Activated CD8-positive, alpha-beta T cell treated with anti-CD3 and anti-CD28 coated beads, Interleukin-2, amount 10 ng/mL, durations not matched to agents 7 days and 5 days (primary cell): Measurements from ENCODE around the gene SMIM44. TPM values are rescaled to one million over a fixed set of nuclear protein-coding genes. Genes with fewer than 3 reads are reported as not detected.

ENCODE experiments used
- ATAC-seq: fragments of 150-1000 bp; cut with Tn5 transposase; one replicate; pipeline ENCODE4 v1.10.0; 2021; ENCODE audit warnings: moderate library complexity
- CTCF ChIA-PET: fragments of 350-600 bp; sonication (Branson Sonifier 250); formaldehyde crosslinking; loops from one replicate; lab custom pipeline; 2021; ENCODE audit warnings: antibody characterized with exemption; lab: Charles Lee
- POLR2A ChIA-PET: fragments of 350-600 bp; sonication (Branson Sonifier 250); formaldehyde crosslinking; loops from one replicate; lab custom pipeline; 2021; ENCODE audit warnings: antibody characterized with exemption; lab: Charles Lee
- DNase-seq: peaks from one replicate; pipeline ENCODE4 v3.0.0-alpha.2; 2020
- H3K27ac Mint-ChIP-seq: one replicate; pipeline ENCODE4 v1.8.0; 2021; ENCODE audit warnings: mild to moderate bottlenecking, mixed read lengths
- H3K27me3 Mint-ChIP-seq: one replicate; pipeline ENCODE4 v1.8.0; 2021; ENCODE audit warnings: low read depth, mixed read lengths
- H3K36me3 Mint-ChIP-seq: one replicate; pipeline ENCODE4 v1.8.0; 2021; ENCODE audit warnings: low read depth, mixed read lengths
- H3K4me1 Mint-ChIP-seq: one replicate; pipeline ENCODE4 v1.8.0; 2021; ENCODE audit warnings: low read depth, mixed read lengths
- H3K4me3 Mint-ChIP-seq: one replicate; pipeline ENCODE4 v1.8.0; 2021; ENCODE audit warnings: mild to moderate bottlenecking, mixed read lengths
- H3K9me3 Mint-ChIP-seq: one replicate; pipeline ENCODE4 v1.8.0; 2022; ENCODE audit warnings: mixed read lengths; ENCODE audit not compliant: insufficient read depth
- total RNA-seq, 2 experiments: library from RNA; stranded (reverse); gene quantifications; one replicate each; pipeline ENCODE4 v1.2.3, GENCODE V29; 2021

The SMIM44 gene
- total RNA-seq, 2 experiments from 2014 or later: not detected

GRCh38 chr19:3433805-3434540 is 49.3 kb downstream of the SMIM44 start:
- no peak for ATAC-seq
- no peaks in the 10 kb centered on the region for H3K9me3 Mint-ChIP-seq
- peaks cover 14% of the 10 kb centered on the region for H3K4me1 Mint-ChIP-seq
- ChIA-PET POLR2A (interaction anchor here (0.6 kb wide), 1 partner anchor 11 kb away, joined by 3 read pairs; no protein-coding TSS in a partner anchor), CTCF (interaction anchor here (0.5 to 1.2 kb wide), 2 partner anchors 48 to 129 kb away, joined by 3 to 4 read pairs; no protein-coding TSS in a partner anchor)
- H3K36me3 Mint-ChIP-seq: peaks cover 15% of the 10 kb centered on the region
- H3K4me3 Mint-ChIP-seq: peak overlapping the region; percentile 96
- no peak for DNase-seq
- peak overlapping the region; percentile 99 for H3K27ac Mint-ChIP-seq
- no peaks in the 10 kb centered on the region for H3K27me3 Mint-ChIP-seq

GRCh38 chr19:3433313-3433712 is 49.9 kb downstream of the SMIM44 start:
- H3K27me3 Mint-ChIP-seq: no peaks in the 10 kb centered on the region
- ChIA-PET POLR2A (no interaction called here), CTCF (no interaction called here)
- peaks cover 15% of the 10 kb centered on the region for H3K36me3 Mint-ChIP-seq
- DNase-seq (no peak), ATAC-seq (no peak)
- H3K27ac Mint-ChIP-seq: no peak overlapping the region
- H3K9me3 Mint-ChIP-seq: no peaks in the 10 kb centered on the region
- no peak overlapping the region for H3K4me3 Mint-ChIP-seq
- peaks cover 14% of the 10 kb centered on the region for H3K4me1 Mint-ChIP-seq

Other genes starting within 250 kb of the SMIM44 start
- 10 to 100 TPM; 13.4 to 14.0 TPM for gene NFIC, start 116.9 kb downstream of the SMIM44 start, total RNA-seq
- 1 to 10 TPM; 2.5 to 3.5 TPM for gene SMIM24, start 2.9 kb downstream of the SMIM44 start, total RNA-seq
- gene DOHH, start 17.2 kb upstream of the SMIM44 start, total RNA-seq: 10 to 100 TPM; 14.6 to 16.1 TPM
- gene FZR1, start 22.9 kb upstream of the SMIM44 start, total RNA-seq: 10 to 100 TPM; 72.7 to 81.6 TPM
- 1 to 10 TPM; 8.3 to 9.4 TPM for gene TEKTIP1, start 55.7 kb upstream of the SMIM44 start, total RNA-seq
- gene MFSD12, start 74.1 kb upstream of the SMIM44 start, total RNA-seq: 10 to 100 TPM; 61.0 to 63.5 TPM
- gene HMG20B, start 89.5 kb upstream of the SMIM44 start, total RNA-seq: 10 to 100 TPM; 45.0 to 51.2 TPM
- gene GIPC3, start 102.0 kb upstream of the SMIM44 start, total RNA-seq: under 1 TPM; 0.26 to 0.31 TPM
- gene TBXA2R, start 123.4 kb upstream of the SMIM44 start, total RNA-seq: 1 to 10 TPM; 2.6 to 2.8 TPM
- 10 to 100 TPM; 31.2 to 37.0 TPM for gene CACTIN, start 143.3 kb upstream of the SMIM44 start, total RNA-seq
- 10 to 100 TPM; 19.7 to 20.0 TPM for gene PIP5K1C, start 217.0 kb upstream of the SMIM44 start, total RNA-seq
- 1 to 10 TPM; 1.3 TPM for gene TJP3, start 224.9 kb upstream of the SMIM44 start, total RNA-seq